Ectodermal cell (in vitro differentiated cells): ENCODE data around the gene COL11A2. TPM values are rescaled to one million over a fixed set of nuclear protein-coding genes. Genes with fewer than 3 reads are reported as not detected.
"Not testable (repeated sequence)": the region's sequence is repeated elsewhere in the genome, so short reads cannot be mapped to it uniquely, and the experiment has no call there.

Experiments
- H3K27ac ChIP-seq: 2 replicates; pipeline ENCODE4 v1.7.0; 2013; ENCODE audit warnings: mild to moderate bottlenecking, low read depth, low read length; ENCODE audit not compliant: insufficient read depth, poor library complexity, severe bottlenecking
- H3K27me3 ChIP-seq: 2 replicates; pipeline ENCODE4 v1.7.0; 2013; ENCODE audit warnings: mild to moderate bottlenecking, low read length; ENCODE audit not compliant: insufficient read depth, control insufficient read depth, poor library complexity, severe bottlenecking
- H3K36me3 ChIP-seq: one replicate; pipeline ENCODE4 v1.7.0; 2013; ENCODE audit warnings: low read length; ENCODE audit not compliant: control insufficient read depth, insufficient read depth
- H3K4me1 ChIP-seq: one replicate; pipeline ENCODE4 v1.7.0; 2013; ENCODE audit warnings: low read length; ENCODE audit not compliant: control insufficient read depth, insufficient read depth
- H3K4me3 ChIP-seq: 2 replicates; pipeline ENCODE4 v1.7.0; 2013; ENCODE audit warnings: low read depth, low read length, control low read depth; ENCODE audit not compliant: insufficient read depth
- H3K9me3 ChIP-seq: 2 replicates; pipeline ENCODE4 v1.7.0; 2013; ENCODE audit warnings: mild to moderate bottlenecking, low read length, moderate library complexity; ENCODE audit not compliant: control insufficient read depth
- WGBS, 2 experiments: methylation state at CpG; one replicate each; pipeline ENCODE4 v1.1.7; 2013; ENCODE audit warnings: missing lambda C conversion rate in 2 of 2; 5-methylcytosine and 5-hydroxymethylcytosine counted together
- polyA plus RNA-seq, 4 experiments: library from polyadenylated mRNA; stranded (reverse); fragments of 50-300 nt; gene quantifications; one replicate each; pipeline ENCODE4 v1.2.3, GENCODE V29; 2013

The COL11A2 gene
- polyA plus RNA-seq (2013, experiment 1 of 4): 6.1 TPM
- 7.4 TPM for polyA plus RNA-seq (2013, experiment 2 of 4)
- polyA plus RNA-seq (2013, experiment 3 of 4): 5.2 TPM
- polyA plus RNA-seq (2013, experiment 4 of 4): 8.3 TPM

DNA sequence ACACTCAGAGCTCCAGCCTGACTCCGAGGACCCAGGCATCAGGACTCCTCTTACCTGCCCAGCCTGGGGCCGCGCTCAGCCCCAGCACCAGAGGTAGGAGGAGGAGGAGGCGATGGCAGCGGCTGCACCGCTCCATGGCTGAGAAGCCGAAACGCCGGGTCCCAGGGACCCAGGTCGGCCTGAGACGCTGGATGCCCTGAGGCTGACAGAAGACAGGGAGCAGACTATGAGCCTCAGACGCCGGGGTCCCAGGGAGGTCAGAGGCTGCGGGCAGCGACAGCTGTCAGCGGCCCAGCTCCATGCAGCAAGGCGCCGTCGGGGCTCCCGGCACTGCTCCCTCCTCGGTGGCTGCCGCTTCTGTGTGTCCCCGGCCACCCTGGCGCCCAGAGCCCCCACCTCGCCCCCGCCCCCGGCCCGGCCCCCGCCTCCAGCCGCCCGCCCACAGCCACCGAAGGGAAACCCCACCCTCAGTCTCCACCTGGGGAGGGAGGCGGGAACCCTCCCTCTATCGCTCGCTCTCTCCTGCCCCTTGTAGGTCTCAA is at the start of gene COL11A2:
Gene COL11A2, minus strand, starts transcription at position 363 of the 542 bp plus-strand sequence. Its CDS starts 227 bp downstream, at position 136.
- WGBS, 2 experiments: 10% methylated on average over 29 to 33 of the region's 35 CpGs
- no peaks in the 10 kb centered on the region for H3K9me3 ChIP-seq
- H3K36me3 ChIP-seq: peaks cover 8% of the 10 kb centered on the region
- H3K27me3 ChIP-seq: peaks cover 28% of the 10 kb centered on the region
- H3K27ac ChIP-seq: no peak within 1 kb of the TSS
- peaks cover 12% of the 10 kb centered on the region for H3K4me1 ChIP-seq
- H3K4me3 ChIP-seq: peak within 1 kb of the TSS; percentile 22

DNA sequence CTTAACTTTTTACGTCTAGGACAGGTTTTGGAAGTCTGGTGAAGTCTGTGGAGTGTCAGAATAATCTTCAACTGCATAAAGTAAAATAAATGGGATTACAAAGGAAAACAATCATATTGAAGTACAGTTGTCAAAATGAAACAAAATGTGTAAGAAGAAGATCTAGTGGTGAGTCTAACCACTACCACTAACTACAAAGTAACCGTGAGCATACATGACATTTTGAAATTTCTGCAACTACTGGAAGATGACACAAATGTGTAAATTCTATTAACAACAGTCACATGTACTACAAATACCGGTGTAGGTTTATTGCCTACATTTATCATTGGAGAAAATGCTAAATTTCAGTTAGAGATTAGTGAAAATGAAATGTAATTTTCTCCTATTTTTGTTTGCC is 49.7 kb upstream of the COL11A2 start:
- no peaks in the 10 kb centered on the region for H3K9me3 ChIP-seq
- H3K36me3 ChIP-seq: no peaks in the 10 kb centered on the region
- no peak overlapping the region for H3K27ac ChIP-seq
- no peak overlapping the region for H3K4me3 ChIP-seq
- 91 to 92% methylated on average over 3 of the region's 3 CpGs for WGBS, 2 experiments
- peaks cover 25% of the 10 kb centered on the region for H3K27me3 ChIP-seq
- H3K4me1 ChIP-seq: no peaks in the 10 kb centered on the region

DNA sequence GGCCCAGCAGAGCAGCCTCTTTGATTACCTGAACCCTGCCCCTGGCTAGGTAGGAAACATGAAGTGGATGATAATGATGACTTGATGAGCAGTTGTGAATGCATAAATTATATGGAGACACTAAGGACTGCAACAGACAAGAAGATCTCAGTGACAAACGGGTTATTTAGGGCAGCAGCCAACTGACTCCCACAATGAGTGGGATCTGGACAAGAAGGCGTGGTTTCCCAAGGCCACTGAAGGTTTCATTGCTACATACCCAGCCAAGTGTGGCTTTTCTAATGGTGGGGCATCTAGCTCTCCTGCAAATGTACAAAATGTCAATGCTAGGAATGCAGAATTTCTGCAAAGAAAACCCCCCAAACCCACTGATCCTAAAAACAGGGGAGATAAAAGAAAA is 45.5 kb upstream of the COL11A2 start:
- Histone ChIP-seq H3K27me3 (peaks cover 7% of the 10 kb centered on the region), H3K4me3 (no peak overlapping the region), H3K36me3 (no peaks in the 10 kb centered on the region)

DNA sequence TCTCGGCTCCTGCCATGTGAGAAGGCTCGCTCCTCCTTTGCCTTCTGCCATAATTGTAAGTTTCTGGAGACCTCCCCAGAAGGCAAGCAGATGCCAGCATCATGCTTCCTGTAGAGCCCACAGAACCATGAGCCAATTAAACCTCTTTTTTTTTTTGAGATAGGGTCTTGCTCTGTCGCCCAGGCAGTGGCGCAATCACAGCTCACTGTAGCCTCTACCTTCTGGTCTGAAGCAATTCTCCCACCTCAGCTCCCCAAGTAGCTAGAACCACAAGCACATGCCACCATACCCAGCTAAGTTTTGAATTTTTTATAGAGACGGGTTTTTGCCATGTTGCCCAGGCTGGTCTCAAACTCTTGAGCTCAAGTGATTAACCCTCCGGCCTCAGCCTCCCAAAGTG is 44.6 kb upstream of the COL11A2 start:
- 94% methylated on average over 6 of the region's 6 CpGs for WGBS, 2 experiments
- Histone ChIP-seq H3K27me3 (no peaks in the 10 kb centered on the region), H3K4me1 (peaks cover 11% of the 10 kb centered on the region), H3K27ac (no peak overlapping the region), H3K4me3 (no peak overlapping the region), H3K9me3 (no peaks in the 10 kb centered on the region), H3K36me3 (no peaks in the 10 kb centered on the region)

More for the DNA sequence above, 45.5 kb upstream of the COL11A2 start:
- H3K27ac ChIP-seq: no peak overlapping the region
- H3K9me3 ChIP-seq: no peaks in the 10 kb centered on the region
- peaks cover 11% of the 10 kb centered on the region for H3K4me1 ChIP-seq
- 92 to 95% methylated on average over 2 of the region's 2 CpGs for WGBS, 2 experiments

DNA sequence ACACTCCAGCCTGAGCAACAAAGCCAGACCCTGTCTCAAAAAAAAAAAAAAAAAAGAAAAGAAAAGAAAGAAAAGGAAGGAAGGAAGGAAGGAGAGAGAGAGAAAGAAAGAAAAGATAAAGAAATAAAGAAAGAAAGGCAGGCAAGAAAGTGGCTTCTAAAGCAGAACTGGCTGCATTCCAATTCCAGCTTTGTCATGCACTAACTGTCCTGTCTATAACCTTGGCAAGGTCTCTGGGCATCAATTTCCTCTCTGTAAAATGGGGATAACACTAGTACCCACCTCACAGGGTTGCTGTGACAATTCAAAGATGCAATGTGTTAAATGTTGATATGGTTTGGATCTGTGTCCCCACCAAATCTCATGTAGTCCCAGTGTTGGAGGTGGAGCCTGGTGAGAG is 44.1 kb upstream of the COL11A2 start:
- Histone ChIP-seq H3K9me3 (no peaks in the 10 kb centered on the region), H3K4me3 (no peak overlapping the region), H3K4me1 (peaks cover 11% of the 10 kb centered on the region)

DNA sequence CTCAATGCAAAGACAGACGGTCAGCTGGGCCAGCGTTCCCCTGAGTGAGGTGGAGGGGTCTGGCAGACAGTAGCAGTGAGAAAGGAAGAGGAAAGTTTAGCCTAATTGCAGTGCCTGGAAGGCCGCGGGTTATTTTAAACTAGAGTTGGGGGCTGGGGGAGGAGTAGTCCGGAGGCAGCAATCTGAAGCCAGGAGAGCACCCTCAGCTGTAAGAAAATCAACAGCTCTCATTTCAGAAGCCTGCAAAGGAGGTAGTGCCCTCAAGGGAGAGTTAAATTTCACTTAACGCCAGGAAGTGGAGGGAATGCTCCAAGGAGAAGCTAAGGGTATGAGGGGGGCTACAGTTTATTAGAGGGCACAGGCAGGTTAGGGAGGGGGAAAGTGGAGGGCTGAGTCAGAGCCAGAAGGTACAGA is 43.0 kb upstream of the COL11A2 start:
- H3K4me1 ChIP-seq: peaks cover 11% of the 10 kb centered on the region
- no peaks in the 10 kb centered on the region for H3K36me3 ChIP-seq
- no peaks in the 10 kb centered on the region for H3K27me3 ChIP-seq
- no peak overlapping the region for H3K4me3 ChIP-seq
- no peaks in the 10 kb centered on the region for H3K9me3 ChIP-seq
- no peak overlapping the region for H3K27ac ChIP-seq
- 19 to 25% methylated on average over 6 of the region's 6 CpGs for WGBS, 2 experiments

More for the DNA sequence above, 44.1 kb upstream of the COL11A2 start:
- Histone ChIP-seq H3K27me3 (no peaks in the 10 kb centered on the region), H3K27ac (no peak overlapping the region), H3K36me3 (no peaks in the 10 kb centered on the region)

DNA sequence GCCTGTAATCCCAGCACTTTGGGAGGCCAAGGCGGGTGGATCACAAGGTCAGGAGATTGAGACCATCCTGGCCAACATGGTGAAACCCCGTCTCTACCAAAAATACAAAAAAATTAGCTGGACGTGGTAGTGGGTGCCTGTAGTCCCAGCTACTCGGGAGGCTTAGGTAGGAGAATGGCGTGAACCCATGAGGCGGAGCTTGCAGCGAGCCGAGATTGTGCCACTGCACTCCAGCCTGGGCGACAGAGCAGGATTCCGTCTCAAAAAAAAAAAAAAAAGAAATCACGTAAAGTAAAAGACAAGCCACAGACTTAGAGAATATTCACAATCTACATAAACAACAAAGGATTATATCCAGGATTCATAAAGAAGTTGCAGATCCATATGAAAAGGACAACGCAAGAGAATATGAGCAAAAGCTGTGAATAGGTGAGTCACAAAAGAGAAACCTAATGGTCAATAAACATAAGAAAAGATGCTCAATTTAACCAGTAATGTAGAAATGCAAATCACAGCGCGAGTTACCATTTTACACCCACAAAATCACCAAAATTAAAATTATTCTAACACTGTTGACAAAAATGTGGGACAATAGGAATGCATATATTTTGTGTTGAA is 34.3 kb upstream of the COL11A2 start:
- H3K9me3 ChIP-seq, H3K4me1 ChIP-seq, H3K36me3 ChIP-seq, H3K27me3 ChIP-seq, H3K27ac ChIP-seq, H3K4me3 ChIP-seq: not testable (repeated sequence)
- WGBS, 2 experiments: 29 to 37% methylated on average over 10 to 14 of the region's 14 CpGs

DNA sequence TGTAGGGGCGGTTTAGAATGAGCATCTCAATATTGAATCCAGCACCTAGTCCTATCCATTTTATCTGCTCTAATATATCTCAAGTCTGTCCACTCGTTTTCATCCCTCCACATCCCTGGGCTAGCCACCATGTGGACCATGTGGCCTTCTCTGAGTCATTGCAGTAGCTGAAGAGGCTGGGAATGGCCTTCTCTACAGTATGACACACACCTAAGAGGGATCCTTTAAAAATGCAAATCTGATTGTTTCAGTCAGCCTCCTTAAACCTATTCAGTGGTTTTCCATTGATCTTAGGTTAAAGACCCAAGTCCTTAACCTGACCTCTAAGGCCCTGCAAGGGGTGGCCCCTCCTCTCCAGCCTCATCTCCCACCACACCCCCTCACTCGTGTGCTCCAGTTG is 25.4 kb upstream of the COL11A2 start:
- H3K4me1 ChIP-seq: peaks cover 9% of the 10 kb centered on the region
- no peaks in the 10 kb centered on the region for H3K36me3 ChIP-seq
- WGBS, 2 experiments: 43 to 44% methylated on average over 3 of the region's 3 CpGs
- H3K4me3 ChIP-seq: no peak overlapping the region
- no peaks in the 10 kb centered on the region for H3K9me3 ChIP-seq
- H3K27me3 ChIP-seq: peaks cover 77% of the 10 kb centered on the region
- no peak overlapping the region for H3K27ac ChIP-seq

DNA sequence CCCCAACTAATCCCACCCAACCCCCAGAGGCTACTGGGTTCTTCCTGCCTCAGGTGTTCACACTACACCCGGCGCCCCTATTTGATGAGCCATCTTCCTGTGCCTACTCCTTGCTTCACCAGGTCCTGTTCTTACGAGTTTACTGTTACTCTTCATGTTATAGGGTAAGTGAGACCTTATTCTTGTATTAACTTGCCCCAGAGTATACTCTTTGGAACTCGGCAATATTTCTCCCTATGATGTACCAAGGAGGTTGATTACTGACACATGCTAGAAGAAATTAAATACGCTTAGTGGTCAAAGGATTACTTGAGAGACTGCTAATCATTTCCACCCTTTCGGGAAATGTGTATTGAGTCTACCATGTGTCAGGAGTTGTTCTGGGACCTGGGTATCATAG is 25.0 kb upstream of the COL11A2 start:
- H3K27ac ChIP-seq: no peak overlapping the region
- no peaks in the 10 kb centered on the region for H3K9me3 ChIP-seq
- peaks cover 74% of the 10 kb centered on the region for H3K27me3 ChIP-seq
- no peak overlapping the region for H3K4me3 ChIP-seq
- 89 to 90% methylated on average over 6 of the region's 6 CpGs for WGBS, 2 experiments
- peaks cover 1% of the 10 kb centered on the region for H3K36me3 ChIP-seq
- H3K4me1 ChIP-seq: peaks cover 12% of the 10 kb centered on the region

DNA sequence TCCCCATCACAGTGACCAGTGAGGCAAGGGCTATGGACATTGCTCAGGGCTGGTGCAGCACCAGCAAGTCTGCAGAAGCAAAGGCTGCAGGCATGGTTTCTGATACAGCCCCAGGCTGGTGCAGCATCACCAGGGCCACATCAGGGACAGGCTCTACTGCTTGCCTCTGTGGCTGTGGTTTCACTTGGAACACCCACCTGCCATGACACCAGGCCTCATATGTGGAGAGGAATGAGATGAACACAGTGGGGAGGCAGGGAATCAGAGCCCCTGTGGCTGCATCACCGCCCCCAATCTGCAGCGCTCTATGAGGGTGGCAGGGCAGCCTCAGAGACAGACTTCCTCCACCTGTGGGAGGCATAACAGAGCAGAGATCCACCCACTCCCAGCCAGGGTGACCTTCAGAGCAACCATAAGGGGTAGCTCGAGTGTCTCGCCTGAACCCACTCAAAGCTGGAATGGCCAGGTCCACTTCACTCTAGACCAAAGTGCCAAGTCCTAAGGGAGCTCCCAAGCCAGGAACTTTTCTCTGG is 23.9 kb upstream of the COL11A2 start:
- Histone ChIP-seq H3K4me3 (no peak overlapping the region), H3K4me1 (peaks cover 12% of the 10 kb centered on the region), H3K27ac (no peak overlapping the region), H3K9me3 (no peaks in the 10 kb centered on the region), H3K36me3 (peaks cover 10% of the 10 kb centered on the region), H3K27me3 (peaks cover 74% of the 10 kb centered on the region)
- WGBS, 2 experiments: 92 to 94% methylated on average over 4 of the region's 4 CpGs
